Thymus (tissue), 11 donors: ENCODE results near the gene RBP5. TPM values are rescaled to one million over a fixed set of nuclear protein-coding genes. Genes with fewer than 3 reads are reported as not detected.
A peak's percentile ranks its signal among the peaks of the same experiment; 100 is the strongest.
"Not testable (repeated sequence)": the region's sequence is repeated elsewhere in the genome, so short reads cannot be mapped to it uniquely, and the experiment has no call there.

Experiments
- DNase-seq, 9 donors: peaks; one replicate each; pipeline ENCODE4 v3.0.0-alpha.2; 2013; ENCODE audit warnings: low spot score in 9 of 9, low read depth in 6 of 9, missing footprints in 1 of 9
- H3K27ac ChIP-seq, 2 donors: one replicate each; pipeline ENCODE4 v1.5.1; 2013; ENCODE audit warnings: control low read depth in 1 of 2, low read depth in 1 of 2, low read length in 1 of 2, mild to moderate bottlenecking in 1 of 2, moderate library complexity in 1 of 2
- H3K27me3 ChIP-seq, 2 donors: one replicate each; pipeline ENCODE4 v1.5.1; 2013; ENCODE audit warnings: low read length in 1 of 2; ENCODE audit not compliant: control insufficient read depth in 2 of 2, insufficient read depth in 1 of 2
- H3K36me3 ChIP-seq, 2 donors: one replicate each; pipeline ENCODE4 v1.5.1; 2013; ENCODE audit warnings: low read length in 1 of 2, mild to moderate bottlenecking in 1 of 2, moderate library complexity in 1 of 2; ENCODE audit not compliant: control insufficient read depth in 2 of 2, insufficient read depth in 2 of 2
- H3K4me1 ChIP-seq, 2 donors: one replicate each; pipeline ENCODE4 v1.5.1; 2013; ENCODE audit warnings: low read length in 2 of 2; ENCODE audit not compliant: control insufficient read depth in 2 of 2, insufficient read depth in 2 of 2
- H3K4me3 ChIP-seq, 2 donors: one replicate each; pipeline ENCODE4 v1.5.1; 2013; ENCODE audit warnings: low read length in 2 of 2, control low read depth in 1 of 2, mild to moderate bottlenecking in 1 of 2
- H3K9me3 ChIP-seq, 2 donors: one replicate each; pipeline ENCODE4 v1.5.1; 2013; ENCODE audit warnings: low read length in 1 of 2, mild to moderate bottlenecking in 1 of 2; ENCODE audit not compliant: control insufficient read depth in 2 of 2, insufficient read depth in 1 of 2
- WGBS: extraction: QIAGEN DNeasy Blood & Tissue Kit; methylation state at CpG from one replicate; pipeline ENCODE4 v1.1.7; 2013; 5-methylcytosine and 5-hydroxymethylcytosine counted together
- polyA plus RNA-seq: library from polyadenylated mRNA; stranded (reverse); fragments of 200-250 nt; gene quantifications from one replicate; pipeline ENCODE4 v1.2.3, GENCODE V29; 2013
- total RNA-seq: library from RNA; stranded (reverse); fragments of 120-200 nt; gene quantifications from one replicate; pipeline ENCODE4 v1.2.4, GENCODE V29; 2013
- donor health status: healthy.

Gene RBP5
- total and polyA plus RNA-seq, 2 donors, result 12.0 to 19.4 TPM

DNA sequence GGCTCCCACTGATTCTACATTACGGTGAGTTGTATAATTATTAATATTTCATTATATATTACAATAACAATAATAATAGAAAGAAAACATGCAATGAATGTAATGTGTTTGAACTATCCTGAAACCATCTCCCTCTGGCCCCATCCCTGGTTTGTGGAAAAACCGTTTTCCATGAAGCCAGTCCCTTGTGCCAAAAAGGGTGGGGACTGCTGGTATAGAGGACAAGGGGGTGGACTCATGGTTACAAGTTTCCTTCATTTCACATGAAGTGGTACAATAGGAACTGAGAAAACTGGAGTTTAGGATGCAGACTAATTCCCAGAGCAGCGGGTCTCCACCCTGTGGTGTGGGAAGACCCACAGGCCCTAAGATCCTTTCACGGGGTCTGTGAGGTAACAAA lies 16.6 kb downstream of the RBP5 start:
- WGBS, result 93% methylated on average over 4 of the region's 4 CpGs
- no peaks in the 10 kb centered on the region for H3K9me3 ChIP-seq
- no peaks in the 10 kb centered on the region for H3K27me3 ChIP-seq
- H3K36me3 ChIP-seq, result peaks cover 0 to 6% of the 10 kb centered on the region in 2 donors
- no peak overlapping the region for H3K27ac ChIP-seq
- H3K4me3 ChIP-seq, result no peak overlapping the region
- no peak for DNase-seq
- H3K4me1 ChIP-seq, result peaks cover 15 to 30% of the 10 kb centered on the region in 2 donors

- no peaks in the 10 kb centered on the region for H3K9me3 ChIP-seq
- 96% methylated on average over 5 of the region's 5 CpGs for WGBS
- no peak for DNase-seq
- peaks cover 0 to 4% of the 10 kb centered on the region in 2 donors for H3K36me3 ChIP-seq
- H3K4me3 ChIP-seq, result no peak overlapping the region
- peaks cover 15 to 31% of the 10 kb centered on the region in 2 donors for H3K4me1 ChIP-seq
- no peak overlapping the region for H3K27ac ChIP-seq
- no peaks in the 10 kb centered on the region for H3K27me3 ChIP-seq
Measured at GRCh38 chr12:7110661-7111060, 18.0 kb downstream of the RBP5 start.

GRCh38 chr12:7109572-7109920 lies 19.1 kb downstream of the RBP5 start:
- Histone ChIP-seq H3K36me3 (peaks cover 0 to 4% of the 10 kb centered on the region in 2 donors), H3K9me3 (no peaks in the 10 kb centered on the region), H3K4me1 (peaks cover 15 to 31% of the 10 kb centered on the region in 2 donors), H3K27me3 (no peaks in the 10 kb centered on the region), H3K27ac (peak overlapping the region; percentile 9 to 30), H3K4me3 (peak overlapping the region; percentile 63 to 75)
- DNase-seq, result no peak
- 82% methylated on average over 5 of the region's 5 CpGs for WGBS

DNA sequence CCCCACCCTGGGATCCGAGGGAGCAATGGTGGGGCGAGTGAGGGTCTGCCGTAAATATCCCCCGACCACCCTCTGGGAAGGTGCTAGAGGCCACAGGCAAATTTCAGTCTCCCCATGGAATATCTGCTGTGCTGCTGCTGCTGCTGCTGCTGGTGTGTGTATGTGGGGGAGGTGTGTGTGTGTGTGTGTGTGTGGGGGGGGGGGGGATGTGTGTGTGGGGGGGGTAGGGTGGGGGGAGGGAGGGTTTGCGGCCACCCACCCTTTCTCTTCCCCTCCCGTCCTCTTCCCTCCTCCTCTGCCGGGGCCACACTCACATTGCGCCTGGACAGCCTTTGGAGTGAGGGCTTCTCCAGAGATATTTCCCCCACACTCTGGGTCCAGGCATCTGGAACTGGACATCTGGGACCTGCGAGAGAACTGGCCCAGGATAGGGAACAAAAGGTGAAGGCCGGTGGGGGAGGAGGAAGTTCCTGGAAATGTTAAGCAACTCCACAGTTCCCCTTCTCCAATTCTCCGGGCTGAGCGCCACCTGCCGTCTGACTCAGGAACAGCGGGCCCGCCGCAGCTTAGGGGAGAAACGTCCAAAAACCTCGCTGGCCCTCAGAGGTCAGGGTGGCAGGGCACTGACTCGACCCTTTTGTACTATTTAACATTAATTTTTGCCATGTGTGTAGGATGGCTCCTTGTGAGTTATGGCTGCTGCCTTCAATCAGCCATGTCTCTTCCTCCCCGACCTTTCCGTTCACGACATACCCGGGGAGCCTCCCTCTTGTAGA lies 19.7 kb downstream of the RBP5 start, which contains the start of gene C1RL:
C1RL (minus strand) TSS at position 419 of the 776 bp plus-strand sequence; CDS start at position 385, 34 bp downstream.
- peak within 1 kb of the TSS; percentile 91 to 94 for H3K27ac ChIP-seq
- H3K36me3 ChIP-seq, result peaks cover 0 to under 1% of the 10 kb centered on the region in 2 donors
- H3K4me3 ChIP-seq, result peak within 1 kb of the TSS; percentile 63 to 75
- H3K27me3 ChIP-seq, result no peaks in the 10 kb centered on the region
- peaks cover 15 to 31% of the 10 kb centered on the region in 2 donors for H3K4me1 ChIP-seq
- DNase-seq, result peak in 8 of 9 donors; percentile 48 to 83 (median 63)
- 14% methylated on average over 23 of the region's 23 CpGs for WGBS
- H3K9me3 ChIP-seq, result no peaks in the 10 kb centered on the region

- Histone ChIP-seq H3K27ac (peak overlapping the region; percentile 91 to 94), H3K36me3 (peaks cover 0 to 4% of the 10 kb centered on the region in 2 donors), H3K4me1 (peaks cover 15 to 26% of the 10 kb centered on the region in 2 donors), H3K9me3 (no peaks in the 10 kb centered on the region), H3K4me3 (peak overlapping the region; percentile 63 to 75), H3K27me3 (no peaks in the 10 kb centered on the region)
- DNase-seq, result peak in 7 of 9 donors; percentile 58 to 86 (median 64)
- WGBS, result 11% methylated on average over 30 of the region's 30 CpGs
Measured at GRCh38 chr12:7108003-7108795, 20.5 kb downstream of the RBP5 start.

DNA sequence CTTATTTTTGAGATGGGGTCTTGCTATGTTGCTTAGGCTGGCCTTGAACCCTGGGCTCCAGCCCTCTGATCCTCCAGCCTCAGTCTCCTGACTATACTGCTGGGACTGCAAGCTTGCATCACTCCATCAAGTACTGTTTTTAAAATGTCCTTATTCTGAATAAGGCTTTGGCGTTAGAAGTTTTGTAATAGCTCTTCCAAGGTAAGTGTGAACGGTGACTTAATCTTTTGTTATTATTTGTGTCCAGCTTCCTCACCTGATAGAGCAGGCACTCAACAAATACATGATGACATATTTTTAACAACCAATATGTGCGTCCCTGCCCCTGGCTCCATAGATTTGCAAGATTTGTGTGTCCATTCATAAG lies 21.1 kb downstream of the RBP5 start:
- WGBS, result 83% methylated on average over 3 of the region's 3 CpGs
- peaks cover 15 to 23% of the 10 kb centered on the region in 2 donors for H3K4me1 ChIP-seq
- no peak for DNase-seq

GRCh38 chr12:7107181-7107580 lies 21.5 kb downstream of the RBP5 start:
- H3K27ac ChIP-seq, H3K36me3 ChIP-seq, H3K27me3 ChIP-seq, H3K4me3 ChIP-seq, DNase-seq, H3K9me3 ChIP-seq: not testable (repeated sequence)
- 99% methylated on average over 5 of the region's 5 CpGs for WGBS
- peaks cover 15 to 27% of the 10 kb centered on the region in 2 donors for H3K4me1 ChIP-seq

More for the DNA sequence above, 21.1 kb downstream of the RBP5 start:
- no peaks in the 10 kb centered on the region for H3K9me3 ChIP-seq
- no peaks in the 10 kb centered on the region for H3K27me3 ChIP-seq
- H3K4me3 ChIP-seq, result peak overlapping the region; percentile 63 to 75
- H3K36me3 ChIP-seq, result peaks cover 0 to 4% of the 10 kb centered on the region in 2 donors
- peak overlapping the region; percentile 91 to 94 for H3K27ac ChIP-seq

DNA sequence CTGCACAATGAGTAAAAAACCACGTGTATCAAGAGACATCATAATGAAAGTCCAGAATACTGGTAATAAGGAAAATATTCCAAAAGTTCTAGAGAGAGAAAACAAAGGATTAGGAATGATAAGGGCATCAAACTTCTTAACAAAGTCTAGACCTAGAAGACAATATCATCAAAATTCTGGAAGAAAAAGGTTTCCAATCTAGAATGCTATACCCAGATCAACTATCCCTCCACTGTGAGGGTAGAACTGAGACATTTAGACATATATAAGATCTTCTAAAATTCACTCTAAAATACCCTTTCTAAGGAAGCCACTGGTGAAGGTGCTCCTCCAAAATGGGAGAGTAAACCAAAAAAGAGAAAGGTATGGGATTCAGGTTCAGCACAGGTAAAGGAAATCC lies 22.6 kb downstream of the RBP5 start:
- peaks cover 15 to 27% of the 10 kb centered on the region in 2 donors for H3K4me1 ChIP-seq
- 100% methylated on average over 1 of the region's 1 CpG for WGBS
- no peaks in the 10 kb centered on the region for H3K27me3 ChIP-seq
- no peaks in the 10 kb centered on the region for H3K9me3 ChIP-seq
- H3K36me3 ChIP-seq, result peaks cover 3 to 4% of the 10 kb centered on the region in 2 donors
- no peak overlapping the region for H3K4me3 ChIP-seq
- DNase-seq, result no peak
- H3K27ac ChIP-seq, result no peak overlapping the region
